PC-9 (cell line): Measurements from ENCODE around the gene HOXD11. TPM values are rescaled to one million over a fixed set of nuclear protein-coding genes. Genes with fewer than 3 reads are reported as not detected.

ENCODE experiments used
- BruUV-seq: library from RNA; stranded (reverse); fragments of 400-500 nt; replicated peaks from 2 replicates; lab custom pipeline; 2021; lab: Mats Ljungman, UMichigan
- CTCF ChIA-PET: fragments of 300-600 bp; sonication (Branson Sonifier 250); formaldehyde crosslinking; loops from one replicate; lab custom pipeline; 2022; ENCODE audit warnings: antibody characterized with exemption; lab: Charles Lee
- POLR2A ChIA-PET: fragments of 300-600 bp; sonication (Branson Sonifier 250); formaldehyde crosslinking; loops from one replicate; lab custom pipeline; 2022; ENCODE audit warnings: antibody characterized with exemption; ENCODE audit not compliant: unreplicated experiment; lab: Charles Lee
- DNase-seq, 2 experiments: peaks; one replicate each; pipeline versions ENCODE4 v3.0.0 to v3.0.0-alpha.2; 2015 to 2022; ENCODE audit warnings: mixed read lengths in 1 of 2
- H2AFZ ChIP-seq: fragments of 200-600 bp; sonication (generic); 2 replicates; pipeline ENCODE4 v1.8.1; 2017; ENCODE audit warnings: antibody characterized with exemption
- H3F3A ChIP-seq: fragments of 200-600 bp; sonication (generic); 2 replicates; pipeline ENCODE4 v1.8.1; 2017; ENCODE audit warnings: antibody characterized with exemption, mild to moderate bottlenecking, low read depth; ENCODE audit not compliant: insufficient read depth
- H3K27ac ChIP-seq: fragments of 200-600 bp; sonication (generic); 2 replicates; pipeline ENCODE4 v1.6.1; 2016; ENCODE audit warnings: mixed run types
- H3K27me3 ChIP-seq: fragments of 200-600 bp; sonication (generic); 2 replicates; pipeline ENCODE4 v1.6.1; 2016; ENCODE audit warnings: low read depth, mixed run types; ENCODE audit not compliant: insufficient read depth
- H3K36me3 ChIP-seq: fragments of 200-600 bp; sonication (generic); 2 replicates; pipeline ENCODE4 v1.6.1; 2016; ENCODE audit warnings: low read depth, mixed run types
- H3K4me1 ChIP-seq: fragments of 200-600 bp; sonication (generic); replicated peaks from 2 replicates; pipeline ENCODE4 v1.6.1; 2016; ENCODE audit warnings: mixed run types; ENCODE audit not compliant: insufficient read depth
- H3K4me2 ChIP-seq: fragments of 200-600 bp; sonication (generic); 2 replicates; pipeline ENCODE4 v1.6.1; 2017; ENCODE audit warnings: mixed run types
- H3K4me3 ChIP-seq: fragments of 200-600 bp; sonication (generic); 2 replicates; pipeline ENCODE4 v1.6.1; 2016; ENCODE audit warnings: mixed run types
- H3K79me2 ChIP-seq: fragments of 200-600 bp; sonication (generic); 2 replicates; pipeline ENCODE4 v1.6.1; 2017; ENCODE audit warnings: low read depth, mixed run types
- H3K9me2 ChIP-seq: fragments of 200-600 bp; sonication (generic); 2 replicates; pipeline ENCODE4 v1.8.1; 2017; ENCODE audit warnings: mild to moderate bottlenecking; ENCODE audit not compliant: insufficient read depth
- H3K9me3 ChIP-seq: fragments of 200-600 bp; sonication (generic); 2 replicates; pipeline ENCODE4 v1.8.1; 2016; ENCODE audit warnings: low read depth; ENCODE audit not compliant: insufficient read depth
- H4K20me1 ChIP-seq: fragments of 200-600 bp; sonication (generic); 2 replicates; pipeline ENCODE4 v1.8.1; 2017; ENCODE audit not compliant: insufficient read depth
- EZH2 ChIP-seq: fragments of 200-600 bp; sonication (generic); IDR thresholded peaks from 2 replicates; pipeline ENCODE4 v1.8.0; 2017; ENCODE audit warnings: antibody characterized with exemption, low read depth
- intact Hi-C: fragments of 100-400 bp; cut with micrococcal nuclease; formaldehyde crosslinking; loops from one replicate; pipeline ENCODE4 v1.10.0; 2022; ENCODE audit not compliant: unreplicated experiment
- total RNA-seq: library from RNA; stranded (reverse); gene quantifications from 2 replicates; pipeline ENCODE4 v1.2.3, GENCODE V29; 2021
- TF ChIP-seq, protein P1 (sequence below): fragments of 200-600 bp; sonication (generic); conservative IDR thresholded peaks from 2 replicates; pipeline ENCODE4 v1.6.1; 2017; ENCODE audit warnings: mixed run types, antibody characterized with exemption, mild to moderate bottlenecking, moderate library complexity

The HOXD11 gene
- total RNA-seq, 1 experiment from 2014 or later, result not detected

DNA sequence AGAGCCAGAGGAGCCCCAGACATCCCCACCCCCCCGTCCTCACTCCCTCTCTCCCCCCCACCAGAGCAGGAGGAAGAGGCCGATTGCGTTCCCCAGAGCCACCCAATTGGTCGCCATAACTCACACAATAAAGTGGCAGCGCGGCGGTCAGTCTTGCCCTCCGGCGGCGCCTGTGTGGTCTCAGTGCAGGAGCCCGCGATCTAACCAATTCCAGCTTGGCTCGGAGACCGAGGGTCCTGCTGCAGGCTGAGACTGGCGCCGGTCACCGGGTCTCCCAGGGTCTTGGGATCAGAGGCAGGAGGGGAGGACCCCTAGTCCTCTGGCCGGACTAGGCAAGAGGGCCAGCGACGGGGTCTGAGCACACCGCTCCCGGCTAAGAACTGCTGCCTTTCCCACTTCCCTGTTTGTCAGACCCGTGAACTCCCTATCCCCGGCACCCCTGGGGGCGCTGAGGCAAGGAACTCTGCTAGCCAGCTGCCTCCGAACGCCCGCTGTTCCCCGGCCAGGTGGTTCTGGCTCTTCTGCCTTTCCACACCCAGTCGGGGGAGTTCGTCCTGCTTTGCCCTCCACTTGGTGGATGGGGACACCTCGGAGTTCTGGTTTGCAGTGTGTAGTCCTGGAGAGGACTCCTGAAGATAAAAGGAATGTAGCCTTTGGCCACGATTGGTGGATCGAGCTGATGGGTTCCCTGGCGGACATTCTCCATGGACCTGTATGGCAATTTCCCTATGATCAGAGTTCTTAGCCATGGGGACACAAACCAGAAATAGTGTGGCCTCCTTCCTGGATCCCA lies 8.5 kb upstream of the HOXD11 start:
- Histone ChIP-seq H3K27ac (no peak overlapping the region), H3K4me3 (no peak overlapping the region), H2AFZ (no peak overlapping the region), H3K4me1 (peaks cover 13% of the 10 kb centered on the region; the same call in 1 of the 2 replicates), H3K79me2 (no peaks in the 10 kb centered on the region), H3F3A (no peaks in the 10 kb centered on the region), H4K20me1 (no peaks in the 10 kb centered on the region), H3K27me3 (peaks cover 53% of the 10 kb centered on the region), H3K36me3 (no peaks in the 10 kb centered on the region), H3K9me2 (no peaks in the 10 kb centered on the region), H3K4me2 (0 out of 2 replicates have a peak overlapping the region, but pooled peaks have one; percentile 90), H3K9me3 (no peaks in the 10 kb centered on the region)
- intact Hi-C loops, result loop anchor here (5.0 to 10.0 kb wide), 2 partner anchors 1066 to 1634 kb away; no protein-coding TSS in a partner anchor
- no peak for DNase-seq
- TF ChIP-seq EZH2, result no peak
- TF ChIP-seq, protein P1, sequence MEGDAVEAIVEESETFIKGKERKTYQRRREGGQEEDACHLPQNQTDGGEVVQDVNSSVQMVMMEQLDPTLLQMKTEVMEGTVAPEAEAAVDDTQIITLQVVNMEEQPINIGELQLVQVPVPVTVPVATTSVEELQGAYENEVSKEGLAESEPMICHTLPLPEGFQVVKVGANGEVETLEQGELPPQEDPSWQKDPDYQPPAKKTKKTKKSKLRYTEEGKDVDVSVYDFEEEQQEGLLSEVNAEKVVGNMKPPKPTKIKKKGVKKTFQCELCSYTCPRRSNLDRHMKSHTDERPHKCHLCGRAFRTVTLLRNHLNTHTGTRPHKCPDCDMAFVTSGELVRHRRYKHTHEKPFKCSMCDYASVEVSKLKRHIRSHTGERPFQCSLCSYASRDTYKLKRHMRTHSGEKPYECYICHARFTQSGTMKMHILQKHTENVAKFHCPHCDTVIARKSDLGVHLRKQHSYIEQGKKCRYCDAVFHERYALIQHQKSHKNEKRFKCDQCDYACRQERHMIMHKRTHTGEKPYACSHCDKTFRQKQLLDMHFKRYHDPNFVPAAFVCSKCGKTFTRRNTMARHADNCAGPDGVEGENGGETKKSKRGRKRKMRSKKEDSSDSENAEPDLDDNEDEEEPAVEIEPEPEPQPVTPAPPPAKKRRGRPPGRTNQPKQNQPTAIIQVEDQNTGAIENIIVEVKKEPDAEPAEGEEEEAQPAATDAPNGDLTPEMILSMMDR, result no peak
- CTCF ChIA-PET, result interaction anchor here (0.6 to 2.3 kb wide), 4 partner anchors 408 to 1096 kb away, joined by 3 to 22 read pairs (median 8); no protein-coding TSS in a partner anchor
- BruUV-seq, result no TSS peak
- POLR2A ChIA-PET, result no interaction called here

DNA sequence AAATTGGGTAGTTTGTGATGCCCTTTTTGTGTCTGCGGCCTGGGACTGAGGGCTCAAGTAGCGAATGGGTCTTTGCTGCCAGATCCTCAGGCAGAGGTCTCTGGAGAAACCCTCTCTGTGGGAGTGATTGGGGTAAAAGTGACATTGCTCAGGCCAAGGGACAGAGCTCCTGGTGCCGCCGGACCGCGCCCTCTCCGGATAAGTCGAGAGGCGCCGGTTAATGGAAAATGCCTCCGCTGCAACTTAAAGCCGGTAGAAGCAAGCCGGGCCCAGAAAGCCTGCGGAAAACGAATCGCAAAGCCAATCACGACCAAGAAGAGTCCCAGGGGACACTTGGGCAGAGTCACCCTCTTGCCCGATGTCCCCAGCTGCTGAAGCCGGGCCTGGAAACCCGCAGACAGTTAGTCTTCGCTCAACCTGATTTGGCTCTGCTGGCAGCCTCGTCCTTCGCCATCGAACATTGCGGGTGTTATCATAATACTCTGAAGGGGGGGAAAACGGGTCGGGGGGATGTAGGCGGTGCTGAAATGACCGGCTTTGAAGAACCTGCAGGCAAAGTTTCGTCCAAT lies 7.8 kb upstream of the HOXD11 start:
- Histone ChIP-seq H3K27me3 (peaks cover 53% of the 10 kb centered on the region), H3K9me3 (no peaks in the 10 kb centered on the region), H3K27ac (no peak overlapping the region), H3K4me3 (no peak overlapping the region), H4K20me1 (no peaks in the 10 kb centered on the region), H3F3A (no peaks in the 10 kb centered on the region), H3K36me3 (no peaks in the 10 kb centered on the region), H3K4me2 (no peak overlapping the region), H2AFZ (no peak overlapping the region), H3K79me2 (no peaks in the 10 kb centered on the region), H3K9me2 (no peaks in the 10 kb centered on the region), H3K4me1 (peaks cover 13% of the 10 kb centered on the region; the same call in 1 of the 2 replicates)
- DNase-seq, result no peak
- POLR2A ChIA-PET, result no interaction called here
- intact Hi-C loops, result loop anchor here (5.0 to 10.0 kb wide), 2 partner anchors 1067 to 1634 kb away; no protein-coding TSS in a partner anchor
- BruUV-seq, result no TSS peak
- TF ChIP-seq, protein P1, result no peak
- no peak for TF ChIP-seq EZH2
- CTCF ChIA-PET, result no interaction called here

DNA sequence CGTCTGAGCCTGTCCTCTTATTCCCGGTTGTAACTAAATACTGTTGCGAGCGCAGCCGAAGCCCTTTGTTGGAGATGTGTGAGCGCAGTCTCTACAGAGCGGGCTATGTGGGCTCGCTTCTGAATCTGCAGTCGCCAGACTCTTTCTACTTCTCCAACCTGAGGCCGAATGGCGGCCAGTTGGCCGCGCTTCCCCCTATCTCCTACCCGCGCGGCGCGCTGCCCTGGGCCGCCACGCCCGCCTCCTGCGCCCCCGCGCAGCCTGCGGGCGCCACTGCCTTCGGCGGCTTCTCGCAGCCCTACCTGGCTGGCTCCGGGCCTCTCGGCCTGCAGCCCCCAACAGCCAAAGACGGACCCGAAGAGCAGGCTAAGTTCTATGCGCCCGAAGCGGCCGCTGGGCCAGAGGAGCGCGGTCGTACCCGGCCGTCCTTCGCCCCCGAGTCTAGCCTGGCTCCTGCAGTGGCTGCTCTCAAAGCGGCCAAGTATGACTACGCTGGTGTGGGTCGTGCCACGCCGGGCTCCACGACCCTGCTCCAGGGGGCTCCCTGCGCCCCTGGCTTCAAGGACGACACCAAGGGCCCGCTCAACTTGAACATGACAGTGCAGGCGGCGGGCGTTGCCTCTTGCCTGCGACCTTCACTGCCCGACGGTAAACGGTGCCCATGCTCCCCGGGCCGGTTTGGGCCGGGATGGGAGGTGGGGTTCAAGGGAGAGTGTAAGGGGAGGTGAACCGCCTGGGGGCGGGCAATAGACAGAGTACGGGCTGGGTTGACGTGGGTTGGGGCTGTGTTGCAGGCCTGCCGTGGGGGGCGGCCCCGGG lies 7.1 kb upstream of the HOXD11 start, which contains the start of gene HOXD12:
TSS of gene HOXD12 (plus strand) at position 68 of the 819 bp plus-strand sequence. CDS start at position 75, 7 bp downstream.
- peaks cover 49% of the 10 kb centered on the region for H3K27me3 ChIP-seq
- no TSS peak for BruUV-seq

More for the DNA sequence above, 7.1 kb upstream of the HOXD11 start, which contains the start of gene HOXD12:
- intact Hi-C loops, result loop anchor here (5.0 to 10.0 kb wide), 2 partner anchors 1068 to 1635 kb away; no protein-coding TSS in a partner anchor
- Histone ChIP-seq H3K9me3 (no peaks in the 10 kb centered on the region), H2AFZ (no peak within 1 kb of the TSS), H3K9me2 (no peaks in the 10 kb centered on the region), H3K79me2 (no peaks in the 10 kb centered on the region), H3K4me3 (no peak within 1 kb of the TSS), H3K4me2 (no peak within 1 kb of the TSS), H4K20me1 (no peaks in the 10 kb centered on the region), H3K36me3 (no peaks in the 10 kb centered on the region), H3F3A (no peaks in the 10 kb centered on the region), H3K4me1 (peaks cover 13% of the 10 kb centered on the region; the same call in 1 of the 2 replicates), H3K27ac (no peak within 1 kb of the TSS)
- no peak for DNase-seq
- ChIA-PET CTCF (no interaction called here), POLR2A (no interaction called here)
- TF ChIP-seq EZH2, result no peak
- TF ChIP-seq, protein P1, result no peak
